ENCODE measurements around the gene FRAS1. TPM values are rescaled to one million over a fixed set of nuclear protein-coding genes. Genes with fewer than 3 reads are reported as not detected.

FRAS1 gene
- total and polyA plus RNA-seq, 2 of the 8 experiments (the other 6 are each of a cell fraction or from before 2014, with no cell fraction given): 38.5 to 109 TPM

DNA sequence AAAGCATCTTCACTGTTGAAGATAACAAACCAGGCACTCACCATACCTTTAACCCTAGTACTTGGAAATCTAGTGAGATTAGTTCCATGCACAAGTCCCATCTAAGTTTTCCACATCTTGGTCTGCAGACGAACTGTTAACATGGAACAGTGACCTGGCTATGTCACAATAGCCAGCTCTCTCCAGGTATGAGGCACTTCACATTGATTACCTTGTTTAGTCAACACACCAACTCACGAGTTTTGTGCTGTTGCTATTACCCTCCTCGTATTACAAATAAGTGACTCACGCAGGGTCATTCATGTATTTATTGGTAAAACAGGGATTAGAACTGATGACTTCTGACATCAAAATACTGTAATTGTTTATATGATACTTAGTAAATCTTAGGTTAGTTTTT lies 36.4 kb upstream of the FRAS1 start:
- Histone ChIP-seq H4K91ac (replicated peaks; ENCODE audit: insufficient read length, low read length) (no peak overlapping the region), H3K56ac (replicated peaks; ENCODE audit: insufficient read length, low read depth, low read length) (no peak overlapping the region), H3K9me3 (ENCODE audit: insufficient read depth in 2 of 2, low read depth in 1 of 2, low read length in 1 of 2) (no peaks in the 10 kb centered on the region), H3K23ac (ENCODE audit: insufficient read length) (no peak overlapping the region), H3K4me3 (ENCODE audit: extremely low read depth in 1 of 4, insufficient read depth in 2 of 4, low read depth in 3 of 4, low read length in 4 of 4) (no peak overlapping the region), H3K36me3 (ENCODE audit: control insufficient read depth in 2 of 4, insufficient read depth in 4 of 4, low read length in 3 of 4) (no peaks in the 10 kb centered on the region), H2BK20ac (ENCODE audit: low read length) (no peak overlapping the region), H3K4ac (replicated peaks; ENCODE audit: insufficient read length, low read depth, low read length) (no peak overlapping the region), H3K9ac (replicated peaks in 1 of 4; ENCODE audit: extremely low read depth in 1 of 4, low read depth in 3 of 4, low read length in 3 of 4) (no peak overlapping the region), H4K8ac (ENCODE audit: extremely low read depth, insufficient read depth, low read length) (no peak overlapping the region), H3K79me1 (ENCODE audit: low read depth, low read length) (no peaks in the 10 kb centered on the region), H3K27ac (ENCODE audit: low read depth, low read length) (no peak overlapping the region), H3K4me1 (replicated peaks in 1 of 4; ENCODE audit: control insufficient read depth in 3 of 4, insufficient read depth in 4 of 4, low read length in 3 of 4) (peaks cover 0 to 3% (median 0%) of the 10 kb centered on the region in 4 experiments; a peak in 1 of 7 replicates), H4K20me1 (replicated peaks in 1 of 2; ENCODE audit: control insufficient read depth in 1 of 2, insufficient read depth in 2 of 2, low read length in 2 of 2) (no peaks in the 10 kb centered on the region), H2BK5ac (ENCODE audit: low read depth, low read length) (no peak overlapping the region), H3K4me2 (ENCODE audit: insufficient read depth in 1 of 2, low read depth in 2 of 2, low read length in 2 of 2) (no peak overlapping the region), H2BK120ac (replicated peaks; ENCODE audit: low read depth, low read length) (no peak overlapping the region), H2BK15ac (ENCODE audit: low read length) (no peak overlapping the region), H3K18ac (ENCODE audit: extremely low read depth, low read length) (no peak overlapping the region), H2AFZ (ENCODE audit: low read length) (peak overlapping the region; percentile 85), H3K14ac (ENCODE audit: insufficient read length) (no peak overlapping the region), H2AK5ac (ENCODE audit: low read depth, low read length) (no peak overlapping the region), H3K27me3 (replicated peaks in 1 of 4; ENCODE audit: control insufficient read depth in 3 of 4, extremely low read depth in 1 of 4, insufficient read depth in 3 of 4, low read length in 3 of 4) (no peaks in the 10 kb centered on the region), H3K23me2 (ENCODE audit: low read depth, low read length) (no peaks in the 10 kb centered on the region), H3K79me2 (ENCODE audit: control insufficient read depth in 1 of 2, insufficient read depth in 2 of 2, low read length in 2 of 2) (no peaks in the 10 kb centered on the region), H4K5ac (ENCODE audit: insufficient read length, low read depth, low read length) (no peak overlapping the region), H2BK12ac (ENCODE audit: low read depth, low read length) (no peak overlapping the region)
- FAIRE-seq (no peak), DNase-seq (ENCODE audit: low read depth in 1 of 2, low spot score in 2 of 2) (no peak)
- 87% methylated on average over 4 of the region's 4 CpGs; no CpG with 5 or more reads in 1 of the 2 experiments for WGBS, 2 experiments (ENCODE audit: extremely low coverage in 1 of 2, insufficient coverage in 1 of 2, insufficient read length in 1 of 2, insufficient replicate concordance in 2 of 2, low coverage in 1 of 2, low lambda C conversion rate in 2 of 2, missing lambda C conversion rate in 1 of 2)
- ChIA-PET POLR2A (ENCODE audit: partially characterized antibody) (no interaction called here), CTCF (ENCODE audit: partially characterized antibody) (interaction anchor here (3.4 kb wide), 1 partner anchor 26 kb away, joined by 13 read pairs; no protein-coding TSS in a partner anchor)
- TF ChIP-seq CEBPB (IDR thresholded peaks at IDR 0.05; ENCODE audit: low read depth, low read length) (no peak), NANOG (IDR thresholded peaks at IDR 0.05; ENCODE audit: insufficient read depth, low read depth, low read length, poor library complexity, severe bottlenecking) (no peak), KDM1A (IDR thresholded peaks at IDR 0.05; ENCODE audit: borderline replicate concordance, low read length) (no peak)

Measured in H1 (cell line).